ENCODE data around the gene DNAH17. TPM values are rescaled to one million over a fixed set of nuclear protein-coding genes. Genes with fewer than 3 reads are reported as not detected.
A peak's percentile ranks its signal among the peaks of the same experiment; 100 is the strongest.

The DNAH17 gene
- total and polyA plus RNA-seq, 2 of the 13 experiments (the other 11 are each of a cell fraction or from before 2014, with no cell fraction given): 0.86 to 1.6 TPM

GRCh38 chr17:78558181-78558850, 18.9 kb downstream of the DNAH17 start (continued):
- TF ChIP-seq KMT2B (CRISPR knock-in tag; IDR thresholded peaks at IDR 0.05) (no peak), HNRNPK (IDR thresholded peaks at IDR 0.05; ENCODE audit: low read depth, low read length, poor library complexity, severe bottlenecking) (no peak), ZNF720 (CRISPR knock-in tag; IDR thresholded peaks at IDR 0.05) (no peak), TARDBP (CRISPR knock-in tag; IDR thresholded peaks at IDR 0.05) (0 out of 2 replicates have a peak, but pooled peaks have one; percentile 51), SKIL (CRISPR knock-in tag; IDR thresholded peaks at IDR 0.05; ENCODE audit: borderline replicate concordance) (peak; percentile 6; the same call in 1 of the 2 replicates), KDM6A (CRISPR knock-in tag; IDR thresholded peaks at IDR 0.05; ENCODE audit: low read depth) (peak; percentile 57; the same call in 1 of the 2 replicates), TAF15 (IDR thresholded peaks at IDR 0.05; ENCODE audit: low read depth, low read length, poor library complexity, severe bottlenecking) (no peak), REST (IDR thresholded peaks at IDR 0.05; ENCODE audit: borderline replicate concordance in 1 of 2, low read depth in 1 of 2, low read length in 2 of 2) (no peak), HBP1 (CRISPR knock-in tag; IDR thresholded peaks at IDR 0.05; ENCODE audit: low read depth) (no peak), KLF6 (CRISPR knock-in tag; IDR thresholded peaks at IDR 0.05) (no peak), NCOR1 (IDR thresholded peaks at IDR 0.05; ENCODE audit: borderline replicate concordance, low read length) (peak; percentile 58; the same call in 1 of the 2 replicates), ZNF124 (CRISPR knock-in tag; IDR thresholded peaks at IDR 0.05) (no peak), GATAD1 (CRISPR knock-in tag; IDR thresholded peaks at IDR 0.05) (0 out of 2 replicates have a peak, but pooled peaks have one; percentile 9), ZNF569 (CRISPR knock-in tag; IDR thresholded peaks at IDR 0.05; ENCODE audit: borderline replicate concordance) (no peak), SAFB2 (CRISPR knock-in tag; IDR thresholded peaks at IDR 0.05; ENCODE audit: borderline replicate concordance, low read depth) (no peak), POGK (CRISPR knock-in tag; conservative IDR thresholded peaks at IDR 0.05) (0 out of 2 replicates have a peak, but pooled peaks have one; percentile 41)

Data from HepG2 (cell line).